ENCODE results near the gene HPCAL1. TPM values are rescaled to one million over a fixed set of nuclear protein-coding genes. Genes with fewer than 3 reads are reported as not detected.
A peak's percentile ranks its signal among the peaks of the same experiment; 100 is the strongest.

Gene HPCAL1
- total and polyA plus RNA-seq, 3 donors from 2014 or later = 99.5 to 263 (median 215) TPM

DNA sequence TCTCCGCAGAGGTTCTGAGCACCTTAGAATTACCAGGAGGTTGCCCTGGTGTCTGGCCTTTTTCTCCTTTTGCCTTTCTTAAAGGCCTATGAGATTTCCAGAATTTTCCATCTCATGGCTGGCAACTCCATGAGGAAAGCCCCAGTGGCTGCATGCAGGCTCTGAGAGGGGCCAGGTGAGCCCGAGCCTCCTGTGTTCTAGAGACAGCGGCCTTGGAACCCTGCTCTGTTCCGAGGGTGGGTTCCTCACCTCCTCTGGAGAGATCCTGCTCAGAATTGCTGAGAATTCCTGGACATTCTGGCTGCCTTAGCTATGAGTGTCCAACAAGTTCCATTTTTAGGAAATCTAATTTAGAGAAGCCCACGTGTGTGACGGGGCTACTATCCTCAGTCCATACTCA is 35.7 kb upstream of the HPCAL1 start:
- Histone ChIP-seq H3K36me3 (ENCODE audit: low read depth, missing control alignments) (no peaks in the 10 kb centered on the region), H3K4me1 (no peaks in the 10 kb centered on the region), H3K27ac (no peak overlapping the region), H3K27me3 (no peaks in the 10 kb centered on the region), H3K4me3 (no peak overlapping the region), H3K9me3 (no peaks in the 10 kb centered on the region)
- TF ChIP-seq, protein P1, sequence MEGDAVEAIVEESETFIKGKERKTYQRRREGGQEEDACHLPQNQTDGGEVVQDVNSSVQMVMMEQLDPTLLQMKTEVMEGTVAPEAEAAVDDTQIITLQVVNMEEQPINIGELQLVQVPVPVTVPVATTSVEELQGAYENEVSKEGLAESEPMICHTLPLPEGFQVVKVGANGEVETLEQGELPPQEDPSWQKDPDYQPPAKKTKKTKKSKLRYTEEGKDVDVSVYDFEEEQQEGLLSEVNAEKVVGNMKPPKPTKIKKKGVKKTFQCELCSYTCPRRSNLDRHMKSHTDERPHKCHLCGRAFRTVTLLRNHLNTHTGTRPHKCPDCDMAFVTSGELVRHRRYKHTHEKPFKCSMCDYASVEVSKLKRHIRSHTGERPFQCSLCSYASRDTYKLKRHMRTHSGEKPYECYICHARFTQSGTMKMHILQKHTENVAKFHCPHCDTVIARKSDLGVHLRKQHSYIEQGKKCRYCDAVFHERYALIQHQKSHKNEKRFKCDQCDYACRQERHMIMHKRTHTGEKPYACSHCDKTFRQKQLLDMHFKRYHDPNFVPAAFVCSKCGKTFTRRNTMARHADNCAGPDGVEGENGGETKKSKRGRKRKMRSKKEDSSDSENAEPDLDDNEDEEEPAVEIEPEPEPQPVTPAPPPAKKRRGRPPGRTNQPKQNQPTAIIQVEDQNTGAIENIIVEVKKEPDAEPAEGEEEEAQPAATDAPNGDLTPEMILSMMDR (IDR thresholded peaks at IDR 0.05) = no peak
- TF ChIP-seq POLR2A (IDR thresholded peaks at IDR 0.05) = no peak
- WGBS, 2 donors = 89 to 91% methylated on average over 6 of the region's 6 CpGs
- no peak for DNase-seq
- intact Hi-C loops (cut with DNase I; ENCODE audit: low total_unique reads) = no loop called here

DNA sequence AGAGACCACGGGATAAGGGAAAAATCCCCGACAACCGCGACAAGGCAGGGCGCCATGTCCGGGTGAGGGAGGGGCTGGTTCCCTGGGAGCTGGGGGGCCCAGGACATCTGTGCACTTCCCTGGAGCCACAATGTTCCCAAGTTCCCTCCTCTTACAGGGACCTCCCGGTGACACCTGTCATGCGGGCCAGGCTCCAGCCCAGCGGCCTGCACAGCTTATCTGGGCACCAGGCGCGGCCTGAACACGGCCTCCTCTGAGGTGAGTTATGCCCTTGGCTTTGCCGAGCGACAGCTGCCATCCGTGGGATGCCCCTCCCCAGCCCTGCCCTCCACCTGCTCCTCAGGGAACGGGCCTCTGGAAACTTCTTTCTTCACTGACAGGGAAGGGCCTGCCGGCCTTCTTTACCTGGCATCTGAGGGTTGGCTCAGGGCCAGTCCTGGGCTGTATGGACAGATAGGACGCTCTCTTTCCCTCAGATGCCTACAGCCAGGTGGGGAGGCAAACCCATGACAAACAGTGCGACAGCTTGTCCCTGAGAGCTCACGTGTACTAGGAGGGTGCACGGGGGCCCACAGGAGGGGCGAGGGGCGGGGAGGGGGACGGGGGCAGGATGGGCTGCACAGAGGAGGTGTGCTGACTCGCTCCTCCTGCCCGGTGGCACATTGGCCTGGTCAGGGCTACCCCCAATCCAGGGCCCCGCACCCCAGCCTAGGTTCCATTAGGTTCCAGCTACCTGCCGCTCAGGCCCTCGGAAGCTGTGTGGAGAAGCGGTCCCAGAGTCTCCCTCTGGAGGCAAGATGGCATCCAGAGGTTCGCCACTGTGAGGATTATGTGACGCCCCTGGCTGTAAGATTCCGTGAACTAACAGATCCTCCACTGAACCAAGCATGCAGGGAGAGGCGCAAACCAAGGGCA is 34.9 kb upstream of the HPCAL1 start:
- Histone ChIP-seq H3K4me3 (no peak overlapping the region), H3K27ac (no peak overlapping the region), H3K4me1 (no peaks in the 10 kb centered on the region), H3K9me3 (no peaks in the 10 kb centered on the region), H3K36me3 (ENCODE audit: low read depth, missing control alignments) (no peaks in the 10 kb centered on the region), H3K27me3 (no peaks in the 10 kb centered on the region)
- intact Hi-C loops (cut with DNase I; ENCODE audit: low total_unique reads) = no loop called here
- peak; percentile 40 for DNase-seq
- 81 to 86% methylated on average over 28 to 34 of the region's 34 CpGs for WGBS, 2 donors
- no peak for TF ChIP-seq POLR2A (IDR thresholded peaks at IDR 0.05)
- TF ChIP-seq, protein P1 (IDR thresholded peaks at IDR 0.05) = no peak

DNA sequence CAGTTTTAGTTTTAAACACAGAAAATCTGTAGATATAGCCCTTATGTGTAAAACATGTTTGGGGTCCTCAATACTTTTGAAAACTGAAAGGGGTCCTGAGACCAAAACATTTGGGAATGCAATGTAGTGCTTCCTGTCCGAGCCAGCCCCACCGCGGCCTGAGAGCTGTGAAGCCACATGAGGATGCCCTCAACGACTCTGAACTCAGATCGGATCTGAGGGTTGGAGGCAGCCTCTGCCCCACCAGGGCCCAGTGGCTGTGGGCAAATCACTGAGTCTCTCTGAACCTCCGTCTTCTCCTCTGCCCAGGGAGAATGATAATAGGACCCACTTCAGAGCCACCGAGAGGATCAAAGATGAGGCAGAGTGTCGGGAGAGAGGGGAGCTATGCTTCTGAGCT is 33.4 kb upstream of the HPCAL1 start:
- intact Hi-C loops (cut with DNase I; ENCODE audit: low total_unique reads) = no loop called here
- whole genome bisulfite sequencing, 2 donors = 85 to 97% methylated on average over 8 of the region's 8 CpGs
- Histone ChIP-seq H3K27me3 (no peaks in the 10 kb centered on the region), H3K27ac (no peak overlapping the region), H3K4me1 (no peaks in the 10 kb centered on the region), H3K9me3 (no peaks in the 10 kb centered on the region), H3K4me3 (no peak overlapping the region), H3K36me3 (ENCODE audit: low read depth, missing control alignments) (no peaks in the 10 kb centered on the region)
- no peak for TF ChIP-seq POLR2A (IDR thresholded peaks at IDR 0.05)
- peak; percentile 8 for DNase-seq

DNA sequence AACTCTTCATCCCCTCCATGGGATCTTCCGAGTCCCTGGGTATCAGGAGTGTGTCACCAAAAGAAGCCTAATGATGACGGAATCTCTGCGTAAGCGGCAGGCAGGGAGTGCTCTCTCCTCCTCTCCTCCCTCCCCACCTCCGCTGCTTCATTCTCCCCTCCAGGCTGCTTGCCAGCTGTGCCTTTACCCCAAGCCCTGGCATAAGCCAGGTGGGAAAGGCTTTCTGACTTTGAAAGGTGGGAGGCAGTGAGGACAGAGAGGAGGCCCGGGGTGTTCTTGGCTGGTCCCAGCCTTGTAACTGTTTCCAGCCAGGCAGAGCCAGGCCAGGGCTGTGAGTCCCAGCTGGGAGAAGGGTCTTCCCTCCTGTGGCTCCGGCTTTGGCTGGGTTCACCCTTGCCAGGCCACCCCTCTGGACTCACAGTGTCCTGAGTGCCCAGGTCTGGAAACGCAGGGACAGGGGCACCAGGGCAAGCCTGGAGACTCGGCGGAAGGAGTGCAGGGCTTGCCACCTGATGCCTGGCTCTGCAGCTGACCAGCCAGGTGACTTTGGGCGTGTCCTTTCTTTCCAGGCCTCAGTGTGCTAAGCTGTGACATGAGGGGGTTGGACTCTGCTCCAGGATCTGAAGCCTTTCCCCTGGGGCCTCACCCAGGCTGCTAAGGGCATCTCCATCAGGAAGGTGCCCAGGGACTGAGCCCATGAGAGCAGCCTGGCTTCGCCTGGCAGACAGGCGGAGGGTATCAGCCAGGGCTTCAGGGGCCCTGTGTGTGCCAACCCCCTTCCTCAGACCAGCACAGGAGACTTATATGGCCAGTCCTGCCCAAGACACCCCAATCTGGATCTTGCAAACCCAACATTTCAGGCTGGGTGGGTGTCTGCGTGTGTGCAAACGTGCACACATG is 32.7 kb upstream of the HPCAL1 start:
- no peak for TF ChIP-seq POLR2A (IDR thresholded peaks at IDR 0.05)
- TF ChIP-seq, protein P1 (IDR thresholded peaks at IDR 0.05) = no peak
- no peaks in the 10 kb centered on the region for H3K9me3 ChIP-seq
- 83 to 88% methylated on average over 8 to 15 of the region's 15 CpGs for WGBS, 2 donors
- H3K27ac ChIP-seq = no peak overlapping the region
- H3K4me1 ChIP-seq = no peaks in the 10 kb centered on the region
- no peaks in the 10 kb centered on the region for H3K36me3 ChIP-seq (ENCODE audit: low read depth, missing control alignments)
- no peaks in the 10 kb centered on the region for H3K27me3 ChIP-seq
- peak; percentile 22 for DNase-seq
- intact Hi-C loops (cut with DNase I; ENCODE audit: low total_unique reads) = no loop called here
- no peak overlapping the region for H3K4me3 ChIP-seq

DNA sequence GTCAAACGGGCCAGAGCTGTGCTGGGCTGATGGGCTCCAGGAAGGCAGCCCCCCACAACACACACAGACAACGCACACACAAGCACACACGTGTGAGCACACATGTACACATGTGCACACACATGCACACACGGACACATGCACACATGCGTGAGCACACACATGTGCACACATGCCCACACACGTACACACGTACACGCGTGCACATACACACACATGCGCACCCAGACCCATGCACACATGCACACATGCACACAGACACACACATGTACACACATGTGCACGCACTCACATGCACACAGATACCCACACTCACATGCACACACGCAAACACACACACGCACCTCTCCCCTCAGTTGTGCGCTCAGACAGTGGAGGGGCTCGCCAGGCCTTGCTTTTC is 31.2 kb upstream of the HPCAL1 start:
- H3K27me3 ChIP-seq = no peaks in the 10 kb centered on the region
- no peak overlapping the region for H3K27ac ChIP-seq
- DNase-seq = peak; percentile 4
- TF ChIP-seq POLR2A (IDR thresholded peaks at IDR 0.05) = no peak
- WGBS, 2 donors = 83 to 91% methylated on average over 7 to 15 of the region's 15 CpGs
- no peaks in the 10 kb centered on the region for H3K4me1 ChIP-seq
- no peak overlapping the region for H3K4me3 ChIP-seq
- H3K9me3 ChIP-seq = no peaks in the 10 kb centered on the region
- no peaks in the 10 kb centered on the region for H3K36me3 ChIP-seq (ENCODE audit: low read depth, missing control alignments)
- intact Hi-C loops (cut with DNase I; ENCODE audit: low total_unique reads) = no loop called here

Data from testis (tissue), 3 donors.